ENCODE measurements around the gene LRRC49.
A peak's percentile ranks its signal among the peaks of the same experiment; 100 is the strongest.

Gene LRRC49

DNA sequence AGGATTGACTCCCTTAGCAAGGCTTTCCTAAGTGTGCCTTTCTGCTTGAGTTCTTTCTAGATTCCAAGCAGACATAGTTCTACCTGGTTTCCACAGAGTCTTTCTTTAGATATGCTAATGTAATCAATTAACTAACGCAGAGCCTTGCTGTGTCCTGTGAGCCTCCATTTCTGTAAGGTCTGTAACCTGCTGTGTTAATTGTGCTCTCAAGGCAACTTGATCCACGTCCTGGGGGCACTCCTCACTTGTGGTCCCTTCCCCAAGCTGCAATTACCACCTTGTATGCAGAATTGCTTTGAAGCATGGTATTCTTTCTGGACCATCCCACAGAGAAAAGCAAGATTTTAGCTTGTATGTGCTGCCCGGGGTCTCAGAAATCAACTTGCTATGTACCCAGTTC is 193.2 kb downstream of the LRRC49 start:
- Histone ChIP-seq H3K9me3 (replicated peaks; ENCODE audit: low read length) (no peaks in the 10 kb centered on the region), H3K4me1 (ENCODE audit: control insufficient read depth, insufficient read depth, low read length) (peaks cover 24% of the 10 kb centered on the region), H3K27me3 (ENCODE audit: control insufficient read depth, insufficient read depth, low read length) (no peaks in the 10 kb centered on the region), H3K4me2 (ENCODE audit: low read length) (no peak overlapping the region), H3K36me3 (ENCODE audit: insufficient read depth, low read length) (no peaks in the 10 kb centered on the region), H3K4me3 (ENCODE audit: low read length) (no peak overlapping the region), H3K9ac (ENCODE audit: low read depth, low read length) (no peak overlapping the region)

DNA sequence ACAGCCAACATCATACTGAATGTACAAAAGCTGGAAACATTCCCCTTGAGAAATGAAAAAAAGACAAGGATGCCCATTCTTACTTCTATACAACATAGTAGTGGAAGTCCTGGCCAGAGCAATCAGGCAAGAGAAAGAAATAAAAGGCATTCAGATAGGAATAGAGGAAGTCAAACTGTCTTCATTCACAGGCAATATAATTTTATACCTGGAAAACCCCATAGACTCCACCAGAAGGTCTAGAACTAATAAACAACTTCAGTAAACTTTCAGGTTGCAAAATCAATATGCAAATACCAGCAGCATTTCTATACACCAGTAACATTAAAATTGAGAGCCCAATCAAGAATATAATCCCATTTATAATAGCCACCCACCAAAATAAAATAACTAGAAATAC is 195.5 kb downstream of the LRRC49 start:
- Histone ChIP-seq H3K9ac (ENCODE audit: low read depth, low read length) (no peak overlapping the region), H3K36me3 (ENCODE audit: insufficient read depth, low read length) (no peaks in the 10 kb centered on the region), H3K9me3 (replicated peaks; ENCODE audit: low read length) (no peaks in the 10 kb centered on the region), H3K4me2 (ENCODE audit: low read length) (no peak overlapping the region), H3K4me3 (ENCODE audit: low read length) (no peak overlapping the region), H3K27me3 (ENCODE audit: control insufficient read depth, insufficient read depth, low read length) (no peaks in the 10 kb centered on the region), H3K4me1 (ENCODE audit: control insufficient read depth, insufficient read depth, low read length) (peaks cover 13% of the 10 kb centered on the region)

DNA sequence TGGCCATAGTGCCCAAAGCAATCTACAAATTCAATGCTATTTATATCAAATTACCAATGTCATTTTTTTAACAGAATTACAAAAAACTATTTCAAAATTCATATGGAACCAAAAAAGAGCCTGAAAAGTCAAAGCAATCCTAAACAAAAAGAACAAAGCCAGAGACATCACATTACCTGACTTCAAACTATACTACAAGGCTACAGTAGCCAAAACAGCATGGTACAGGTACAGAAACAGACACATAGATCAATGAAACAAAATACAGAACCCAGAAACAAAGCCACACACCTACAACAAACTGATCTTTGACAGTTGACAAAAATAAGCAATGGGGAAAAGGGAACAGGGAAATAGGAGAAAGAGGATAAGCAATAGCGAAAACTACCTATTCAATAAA is 196.1 kb downstream of the LRRC49 start:
- peaks cover 13% of the 10 kb centered on the region for H3K4me1 ChIP-seq (ENCODE audit: control insufficient read depth, insufficient read depth, low read length)
- H3K4me2 ChIP-seq (ENCODE audit: low read length) = no peak overlapping the region
- no peaks in the 10 kb centered on the region for H3K9me3 ChIP-seq (replicated peaks; ENCODE audit: low read length)
- no peaks in the 10 kb centered on the region for H3K27me3 ChIP-seq (ENCODE audit: control insufficient read depth, insufficient read depth, low read length)
- no peak overlapping the region for H3K9ac ChIP-seq (ENCODE audit: low read depth, low read length)
- no peak overlapping the region for H3K4me3 ChIP-seq (ENCODE audit: low read length)
- no peaks in the 10 kb centered on the region for H3K36me3 ChIP-seq (ENCODE audit: insufficient read depth, low read length)

DNA sequence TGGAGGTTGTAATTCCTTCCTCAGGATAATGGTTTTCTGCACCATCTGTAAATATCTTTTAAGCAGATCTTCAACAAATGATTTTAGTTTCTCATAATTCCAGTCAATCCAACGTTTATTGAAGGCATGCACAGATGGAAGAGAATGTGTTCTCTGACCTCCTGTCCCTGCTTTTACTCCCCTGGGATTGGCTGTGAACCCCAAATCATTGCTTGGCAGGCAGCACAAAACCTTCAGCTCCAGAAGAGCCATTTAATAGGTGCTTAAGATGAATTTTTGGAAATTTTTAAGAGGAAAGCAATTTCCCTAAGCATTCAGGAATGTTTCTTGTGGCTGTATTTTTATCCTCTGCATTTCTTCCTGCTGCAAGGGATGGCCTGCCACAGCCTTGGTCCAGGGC is 197.2 kb downstream of the LRRC49 start:
- Histone ChIP-seq H3K9ac (ENCODE audit: low read depth, low read length) (no peak overlapping the region), H3K4me1 (ENCODE audit: control insufficient read depth, insufficient read depth, low read length) (peaks cover 15% of the 10 kb centered on the region), H3K4me2 (ENCODE audit: low read length) (no peak overlapping the region), H3K9me3 (replicated peaks; ENCODE audit: low read length) (no peaks in the 10 kb centered on the region), H3K4me3 (ENCODE audit: low read length) (no peak overlapping the region), H3K27me3 (ENCODE audit: control insufficient read depth, insufficient read depth, low read length) (no peaks in the 10 kb centered on the region), H3K36me3 (ENCODE audit: insufficient read depth, low read length) (no peaks in the 10 kb centered on the region)

DNA sequence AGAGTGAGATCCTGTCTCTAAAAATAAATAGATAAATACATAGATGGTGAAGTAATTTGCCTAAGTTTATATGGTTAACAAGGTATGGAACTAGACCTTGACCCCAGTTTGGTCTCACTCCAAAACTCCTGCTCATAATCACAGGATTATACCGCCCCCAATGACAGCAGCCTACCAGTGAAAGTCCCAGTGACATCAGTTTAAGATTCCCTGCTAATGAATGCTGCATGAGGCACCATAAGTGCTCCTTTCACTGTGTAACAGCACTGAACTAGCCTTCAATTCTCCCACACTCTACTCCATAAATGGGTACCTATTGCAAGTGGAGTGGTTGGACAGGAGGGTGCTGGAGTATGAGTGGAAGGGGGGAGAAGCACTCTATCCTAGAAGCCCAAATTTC is 199.0 kb downstream of the LRRC49 start:
- Histone ChIP-seq H3K9me3 (replicated peaks; ENCODE audit: low read length) (no peaks in the 10 kb centered on the region), H3K4me2 (ENCODE audit: low read length) (no peak overlapping the region), H3K4me1 (ENCODE audit: control insufficient read depth, insufficient read depth, low read length) (peaks cover 15% of the 10 kb centered on the region), H3K27me3 (ENCODE audit: control insufficient read depth, insufficient read depth, low read length) (no peaks in the 10 kb centered on the region), H3K9ac (ENCODE audit: low read depth, low read length) (no peak overlapping the region), H3K36me3 (ENCODE audit: insufficient read depth, low read length) (no peaks in the 10 kb centered on the region), H3K4me3 (ENCODE audit: low read length) (no peak overlapping the region)

DNA sequence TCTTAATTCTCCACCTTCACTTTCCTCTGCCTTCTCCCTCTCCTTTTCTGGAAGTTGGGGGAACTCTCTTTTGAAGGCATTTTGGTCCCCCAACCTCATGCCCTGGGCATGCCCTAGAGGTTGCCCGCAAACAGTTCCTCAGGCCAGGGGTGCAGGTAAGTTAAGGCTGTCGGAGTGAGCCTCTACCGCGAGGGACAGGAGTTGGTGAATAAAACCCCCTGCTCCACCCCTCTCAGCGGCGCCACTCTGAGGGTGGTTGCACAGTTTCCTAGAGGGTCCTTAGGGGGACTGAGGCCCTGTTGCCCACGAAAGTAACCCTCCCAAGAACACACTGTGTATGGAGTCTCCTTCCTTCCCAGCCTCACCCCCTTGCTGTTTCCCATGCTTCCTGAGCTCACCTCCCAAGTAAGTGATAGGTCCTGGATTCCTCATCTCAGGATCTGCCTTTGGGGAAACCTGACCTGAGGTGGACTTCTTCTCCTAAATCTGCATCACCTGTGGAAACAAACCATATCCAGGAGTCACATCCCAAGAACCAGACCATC is 199.5 kb downstream of the LRRC49 start:
- Histone ChIP-seq H3K36me3 (ENCODE audit: insufficient read depth, low read length) (no peaks in the 10 kb centered on the region), H3K9me3 (replicated peaks; ENCODE audit: low read length) (no peaks in the 10 kb centered on the region), H3K27me3 (ENCODE audit: control insufficient read depth, insufficient read depth, low read length) (no peaks in the 10 kb centered on the region), H3K4me1 (ENCODE audit: control insufficient read depth, insufficient read depth, low read length) (peaks cover 15% of the 10 kb centered on the region), H3K4me3 (ENCODE audit: low read length) (no peak overlapping the region), H3K9ac (ENCODE audit: low read depth, low read length) (no peak overlapping the region), H3K4me2 (ENCODE audit: low read length) (no peak overlapping the region)

DNA sequence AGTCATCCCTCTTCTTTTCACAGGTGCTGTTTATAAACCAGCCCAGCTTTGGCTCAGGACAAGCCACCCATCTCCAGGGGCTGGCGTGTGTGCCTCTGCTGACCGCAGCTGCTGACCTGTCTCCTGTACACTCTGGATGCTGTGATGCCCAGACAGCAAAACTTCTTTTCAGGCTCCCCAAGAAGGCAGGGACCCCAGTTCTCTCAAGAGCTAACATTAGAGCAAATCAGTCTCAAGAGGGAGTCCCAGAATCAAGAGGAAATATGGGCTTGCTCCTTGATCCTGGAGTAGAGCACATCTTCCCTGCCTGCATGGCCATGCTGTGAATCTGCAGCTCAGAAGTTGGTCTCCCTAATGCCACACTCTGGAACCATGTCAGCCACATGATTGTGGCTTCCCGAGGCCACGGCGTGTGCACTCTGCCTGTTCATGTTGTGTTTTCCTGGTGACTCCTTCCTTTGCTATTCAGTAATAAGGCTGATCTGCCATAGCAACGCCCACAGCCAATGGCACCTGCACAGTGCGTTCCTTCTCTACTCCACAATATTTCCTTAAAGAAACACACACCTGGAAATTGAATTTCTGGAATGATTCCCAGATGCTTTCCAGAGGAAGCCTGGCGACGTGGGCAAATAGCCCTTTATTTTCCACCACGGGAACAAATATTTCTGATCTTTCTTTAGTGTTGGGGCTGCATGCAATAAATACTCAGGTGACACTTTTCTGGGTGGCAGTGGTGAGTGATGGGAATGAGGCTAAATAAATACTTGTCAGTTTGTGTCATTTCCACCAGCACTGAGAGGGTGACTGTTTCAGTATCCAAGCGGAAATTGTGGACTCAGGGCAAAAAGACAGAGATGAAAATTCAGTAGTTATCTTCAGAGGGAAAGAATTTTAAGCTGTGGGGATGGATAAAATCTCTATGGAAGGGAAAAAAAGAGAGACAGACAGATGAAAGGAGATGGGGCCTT is 200.7 kb downstream of the LRRC49 start:
- H3K9ac ChIP-seq (ENCODE audit: low read depth, low read length) = no peak overlapping the region

DNA sequence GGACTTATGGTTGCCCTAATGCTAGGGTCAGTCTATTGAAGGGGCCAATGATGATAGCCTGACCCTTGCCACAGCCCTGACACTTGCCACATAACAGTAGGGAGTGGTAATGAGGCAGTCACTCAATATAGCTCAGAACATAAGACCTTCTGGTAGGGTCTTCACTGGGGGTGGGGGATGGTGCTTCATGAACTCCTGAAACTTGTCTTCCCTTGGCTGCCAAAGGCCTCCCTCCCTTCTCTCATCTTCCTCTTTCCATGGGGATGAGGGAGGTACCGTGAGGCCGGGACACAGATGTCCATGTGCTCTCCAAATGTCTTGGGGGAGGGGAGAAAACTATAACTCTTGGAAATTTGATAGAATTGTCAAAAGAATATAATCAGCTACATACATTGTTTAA is 201.5 kb downstream of the LRRC49 start:
- Histone ChIP-seq H3K4me1 (ENCODE audit: control insufficient read depth, insufficient read depth, low read length) (peaks cover 15% of the 10 kb centered on the region), H3K27me3 (ENCODE audit: control insufficient read depth, insufficient read depth, low read length) (no peaks in the 10 kb centered on the region), H3K4me2 (ENCODE audit: low read length) (no peak overlapping the region), H3K9me3 (replicated peaks; ENCODE audit: low read length) (no peaks in the 10 kb centered on the region), H3K9ac (ENCODE audit: low read depth, low read length) (no peak overlapping the region), H3K4me3 (ENCODE audit: low read length) (no peak overlapping the region), H3K36me3 (ENCODE audit: insufficient read depth, low read length) (no peaks in the 10 kb centered on the region)

More for the DNA sequence above, 200.7 kb downstream of the LRRC49 start:
- Histone ChIP-seq H3K4me2 (ENCODE audit: low read length) (peak overlapping the region; percentile 0), H3K9me3 (replicated peaks; ENCODE audit: low read length) (no peaks in the 10 kb centered on the region), H3K4me3 (ENCODE audit: low read length) (no peak overlapping the region), H3K27me3 (ENCODE audit: control insufficient read depth, insufficient read depth, low read length) (no peaks in the 10 kb centered on the region), H3K36me3 (ENCODE audit: insufficient read depth, low read length) (no peaks in the 10 kb centered on the region), H3K4me1 (ENCODE audit: control insufficient read depth, insufficient read depth, low read length) (peaks cover 15% of the 10 kb centered on the region)

DNA sequence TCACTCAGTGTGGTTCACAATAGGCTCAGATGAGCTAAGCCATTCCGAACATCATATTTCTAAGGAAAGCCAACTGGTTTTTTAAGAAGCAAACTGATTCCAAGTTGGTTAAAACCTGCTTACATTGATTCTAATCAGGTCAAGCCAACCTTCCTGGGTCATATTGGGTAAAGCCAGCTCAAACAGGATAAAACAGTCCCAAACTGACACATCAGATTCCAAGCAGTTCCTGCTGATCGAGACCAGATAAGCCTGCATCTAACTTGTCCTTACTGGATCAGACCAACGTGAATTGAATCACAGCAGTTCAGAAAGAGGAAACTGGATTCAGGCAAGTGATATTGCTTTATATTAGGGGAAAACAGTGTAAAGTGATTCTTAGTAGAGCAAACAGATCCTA is 204.1 kb downstream of the LRRC49 start:
- no peak overlapping the region for H3K4me3 ChIP-seq (ENCODE audit: low read length)
- no peaks in the 10 kb centered on the region for H3K27me3 ChIP-seq (ENCODE audit: control insufficient read depth, insufficient read depth, low read length)
- H3K36me3 ChIP-seq (ENCODE audit: insufficient read depth, low read length) = no peaks in the 10 kb centered on the region
- peaks cover 15% of the 10 kb centered on the region for H3K4me1 ChIP-seq (ENCODE audit: control insufficient read depth, insufficient read depth, low read length)
- H3K9me3 ChIP-seq (replicated peaks; ENCODE audit: low read length) = no peaks in the 10 kb centered on the region
- H3K4me2 ChIP-seq (ENCODE audit: low read length) = no peak overlapping the region
- H3K9ac ChIP-seq (ENCODE audit: low read depth, low read length) = no peak overlapping the region

DNA sequence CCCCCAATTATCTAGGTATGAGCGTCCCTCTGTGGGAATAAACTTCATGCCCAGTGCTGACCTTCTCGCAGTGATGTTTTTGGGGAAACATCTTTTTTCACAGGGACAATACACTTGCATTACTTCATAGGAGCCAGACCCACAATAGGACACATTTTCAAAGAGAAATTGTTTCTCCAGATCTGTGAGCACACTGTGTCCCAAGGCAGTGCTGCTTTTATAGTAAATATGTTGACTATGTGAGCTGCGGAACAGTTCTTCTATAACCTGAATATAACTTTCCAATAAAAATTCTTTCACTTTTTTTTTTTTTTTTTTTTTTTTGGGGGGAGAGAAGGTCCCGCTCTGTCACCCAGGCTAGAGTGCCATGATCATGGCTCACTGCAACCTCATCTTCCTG is 205.3 kb downstream of the LRRC49 start:
- no peak overlapping the region for H3K9ac ChIP-seq (ENCODE audit: low read depth, low read length)

DNA sequence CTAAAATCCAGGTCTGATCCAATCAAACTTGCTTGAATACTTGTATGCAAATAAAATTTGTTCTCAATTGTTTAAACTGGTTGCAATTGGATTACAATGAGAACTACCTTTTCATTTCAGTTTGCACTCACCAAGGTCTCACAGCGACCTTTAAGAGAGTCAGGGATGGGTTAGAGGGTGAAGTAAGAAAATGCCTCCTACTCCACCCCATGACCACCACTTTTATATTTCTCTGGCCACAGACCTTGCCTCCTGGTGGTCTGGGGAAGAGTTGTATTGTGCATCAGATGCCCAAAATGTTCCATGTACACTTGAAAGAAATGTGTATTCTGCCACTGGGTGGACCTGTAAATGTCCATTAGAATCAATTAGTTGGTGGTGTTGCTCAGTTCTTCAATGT is 206.3 kb downstream of the LRRC49 start:
- Histone ChIP-seq H3K9me3 (replicated peaks; ENCODE audit: low read length) (no peaks in the 10 kb centered on the region), H3K4me2 (ENCODE audit: low read length) (no peak overlapping the region), H3K27me3 (ENCODE audit: control insufficient read depth, insufficient read depth, low read length) (no peaks in the 10 kb centered on the region), H3K9ac (ENCODE audit: low read depth, low read length) (no peak overlapping the region), H3K36me3 (ENCODE audit: insufficient read depth, low read length) (no peaks in the 10 kb centered on the region), H3K4me3 (ENCODE audit: low read length) (no peak overlapping the region), H3K4me1 (ENCODE audit: control insufficient read depth, insufficient read depth, low read length) (peaks cover 3% of the 10 kb centered on the region)

More for the DNA sequence above, 205.3 kb downstream of the LRRC49 start:
- peaks cover 13% of the 10 kb centered on the region for H3K4me1 ChIP-seq (ENCODE audit: control insufficient read depth, insufficient read depth, low read length)
- H3K27me3 ChIP-seq (ENCODE audit: control insufficient read depth, insufficient read depth, low read length) = no peaks in the 10 kb centered on the region
- H3K36me3 ChIP-seq (ENCODE audit: insufficient read depth, low read length) = no peaks in the 10 kb centered on the region
- no peaks in the 10 kb centered on the region for H3K9me3 ChIP-seq (replicated peaks; ENCODE audit: low read length)
- no peak overlapping the region for H3K4me2 ChIP-seq (ENCODE audit: low read length)
- no peak overlapping the region for H3K4me3 ChIP-seq (ENCODE audit: low read length)

Data from skeletal muscle satellite cell (primary cell).